HG02885 (cell line): ENCODE measurements around the gene MNT.

Source experiments
- ATAC-seq: cut with Tn5 transposase; IDR thresholded peaks from one replicate; pipeline ENCODE4 v1.9.1; 2021; ENCODE audit warnings: mild to moderate bottlenecking; ENCODE audit not compliant: unreplicated experiment, poor library complexity

The MNT gene

GRCh38 chr17:2416010-2416734 is 15.3 kb upstream of the MNT start:
- no peak for ATAC-seq

- ATAC-seq: no peak
These were observed 14.2 kb upstream of the MNT start for GRCh38 chr17:2415081-2415480.

- no peak for ATAC-seq
These were observed 13.7 kb upstream of the MNT start for GRCh38 chr17:2414446-2415064.

GRCh38 chr17:2412561-2413021 is 11.7 kb upstream of the MNT start:
- ATAC-seq: no peak

- no peak for ATAC-seq
These were observed 10.1 kb upstream of the MNT start for GRCh38 chr17:2410951-2411350.

- ATAC-seq: no peak
These were observed 6.3 kb upstream of the MNT start for GRCh38 chr17:2406903-2407790.

GRCh38 chr17:2406271-2406902 is 5.5 kb upstream of the MNT start:
- no peak for ATAC-seq

- no peak for ATAC-seq
These were observed 4.5 kb upstream of the MNT start for GRCh38 chr17:2405247-2405926.

GRCh38 chr17:2403044-2403443 is 2.2 kb upstream of the MNT start:
- no peak for ATAC-seq

GRCh38 chr17:2402544-2402943 is 1.7 kb upstream of the MNT start:
- ATAC-seq: no peak

GRCh38 chr17:2401426-2402221 is 764 bp upstream of the MNT start:
- peak; percentile 53 for ATAC-seq

- ATAC-seq: no peak
These were observed 390 bp downstream of the MNT start for GRCh38 chr17:2400474-2400866.

GRCh38 chr17:2399572-2400473 is 1.0 kb downstream of the MNT start:
- peak; percentile 40 for ATAC-seq

GRCh38 chr17:2398655-2399571 is 1.9 kb downstream of the MNT start:
- no peak for ATAC-seq

GRCh38 chr17:2398182-2398581 is 2.7 kb downstream of the MNT start:
- no peak for ATAC-seq

GRCh38 chr17:2397247-2398171 is 3.4 kb downstream of the MNT start:
- no peak for ATAC-seq
